HG03575 (cell line): Measurements from ENCODE around the gene FGFR2.
"Not testable (repeated sequence)": the region's sequence is repeated elsewhere in the genome, so short reads cannot be mapped to it uniquely, and the experiment has no call there.

Experiments
- ATAC-seq: cut with Tn5 transposase; IDR thresholded peaks from one replicate; pipeline ENCODE4 v1.9.1; 2021; ENCODE audit not compliant: unreplicated experiment, insufficient number of reproducible peaks, low FRiP score; ENCODE audit errors: extremely low read depth

Gene FGFR2

DNA sequence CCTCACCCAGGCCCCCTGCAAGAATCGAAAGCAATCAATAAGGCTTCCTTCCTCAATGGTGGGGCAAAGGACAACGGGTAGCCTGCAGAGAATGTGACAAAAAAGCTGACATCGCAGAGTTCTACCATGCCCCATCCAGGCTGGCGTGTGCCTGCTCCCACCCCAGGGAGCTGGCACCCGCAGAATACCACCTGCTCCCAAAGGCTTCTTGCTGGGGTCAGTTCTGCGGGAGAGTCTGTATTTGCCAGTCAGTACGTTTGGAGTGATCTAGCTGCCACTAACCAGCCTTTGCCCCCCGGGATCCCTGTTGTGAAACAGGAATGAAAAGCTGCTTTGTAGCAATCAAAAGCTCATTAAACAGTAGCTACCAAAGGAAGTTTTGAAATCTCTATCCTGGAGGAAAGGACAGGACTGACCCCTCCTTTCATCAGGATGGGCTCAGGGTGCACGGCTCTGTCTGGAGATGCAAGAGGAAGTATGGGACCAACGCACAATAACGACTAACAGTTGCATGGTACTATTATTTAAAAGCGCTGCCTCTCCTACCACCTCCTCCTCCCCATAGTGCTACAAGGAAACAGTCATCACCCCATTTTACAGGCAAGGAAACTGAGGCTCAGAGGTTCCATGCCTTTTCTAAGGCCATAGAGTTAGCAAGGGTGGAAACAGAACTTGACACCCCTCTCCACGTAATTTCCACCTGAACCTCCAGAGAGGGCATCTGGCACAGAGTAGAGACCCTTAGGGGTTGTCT is 67.0 kb downstream of the FGFR2 start:
- ATAC-seq = no peak

DNA sequence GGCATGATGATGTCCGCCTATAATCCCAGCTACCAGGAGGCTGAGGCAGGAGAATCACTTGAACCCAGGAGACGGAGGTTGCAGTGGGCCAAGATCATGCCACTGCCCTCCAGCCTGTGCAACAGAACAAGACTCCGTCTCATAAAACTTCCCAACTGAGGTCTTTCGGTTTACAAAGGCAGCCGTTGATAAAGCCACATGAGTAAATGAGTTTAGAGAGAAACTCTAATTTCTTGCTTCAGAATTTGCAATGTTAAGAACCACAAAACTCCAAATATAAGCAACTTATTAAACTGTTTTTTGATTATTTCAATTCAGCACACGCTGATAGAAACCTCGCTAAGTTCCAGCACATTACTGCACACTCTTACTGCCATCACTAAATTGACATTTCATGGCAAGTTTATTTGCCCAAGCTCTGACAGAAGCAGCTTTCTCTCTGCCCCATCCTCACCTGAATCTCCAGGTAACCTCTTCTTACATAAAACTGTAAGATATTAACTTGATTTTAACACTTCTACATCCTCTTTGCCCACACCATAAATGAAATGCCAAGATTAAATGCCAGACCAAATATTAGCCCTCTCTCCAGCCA is 67.7 kb downstream of the FGFR2 start:
- ATAC-seq = no peak

DNA sequence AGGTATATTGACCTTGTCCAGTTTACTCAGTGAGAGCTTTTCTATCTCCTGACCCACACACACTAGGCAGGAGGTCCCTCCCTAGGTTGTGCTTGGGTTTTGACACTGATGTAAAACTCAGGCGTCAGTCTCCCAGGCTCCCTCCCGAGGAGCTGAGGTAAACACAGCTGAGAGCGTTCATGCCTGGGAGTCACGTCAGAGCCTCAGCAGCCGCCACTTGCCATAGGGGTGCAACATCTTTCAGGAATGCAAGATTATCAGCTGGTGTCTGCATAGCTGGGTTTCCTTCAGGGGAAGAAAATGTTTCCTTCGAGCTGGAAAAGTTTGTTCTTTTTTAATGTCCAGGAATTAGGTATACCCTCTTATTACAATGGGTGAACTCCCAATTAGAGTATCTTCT is 70.6 kb downstream of the FGFR2 start:
- ATAC-seq = no peak

DNA sequence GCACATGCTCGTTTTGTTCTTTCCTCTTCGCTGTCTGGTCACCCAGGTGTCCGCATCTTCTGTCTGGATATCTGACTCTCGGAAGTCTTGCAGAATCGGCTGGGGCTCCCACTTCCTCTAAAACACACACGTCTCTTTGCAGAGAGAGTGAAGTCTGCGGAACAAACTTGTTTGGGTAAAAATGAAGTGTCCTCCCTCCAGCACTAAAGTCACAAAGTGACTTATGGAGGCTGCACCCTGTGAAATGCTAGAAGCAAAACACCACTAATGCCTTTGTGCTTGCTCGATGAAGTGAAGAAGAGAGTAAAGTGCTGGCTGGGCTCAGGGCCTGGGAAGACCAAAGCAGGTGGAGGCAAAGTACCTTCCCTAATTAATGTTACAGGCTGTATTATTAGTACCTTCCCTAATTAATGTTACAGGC is 71.4 kb downstream of the FGFR2 start:
- no peak for ATAC-seq

DNA sequence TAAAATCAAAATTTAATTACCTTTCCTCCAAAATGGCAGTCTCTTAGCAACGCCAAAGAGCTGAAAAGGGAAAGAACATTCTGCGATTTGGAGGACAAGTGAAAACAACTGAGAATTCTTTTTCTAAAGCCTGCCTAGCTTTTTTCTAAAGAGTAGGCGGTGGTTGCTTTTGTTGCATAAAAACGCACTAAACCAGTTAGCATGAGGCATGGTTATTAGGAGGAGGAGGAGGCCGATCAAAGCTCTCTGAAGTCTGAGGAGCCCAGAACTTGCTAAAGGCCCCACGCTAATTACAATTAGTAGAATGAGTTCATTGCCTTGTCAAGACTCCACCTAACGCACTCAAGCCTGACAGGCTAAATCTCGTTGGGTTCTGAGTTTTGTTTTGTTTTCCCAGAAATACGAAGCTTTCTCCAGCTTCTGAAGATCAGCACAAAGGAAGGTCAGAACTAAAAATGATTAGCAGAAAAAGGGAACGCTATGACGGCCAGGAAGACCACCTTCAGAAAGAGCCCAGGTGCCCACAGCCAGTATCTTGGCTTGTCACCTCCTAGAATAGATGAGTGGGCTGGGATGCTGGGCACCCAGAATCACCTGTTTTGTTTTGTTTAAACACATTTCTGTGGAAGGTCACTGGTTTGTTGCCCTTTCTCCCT is 72.0 kb downstream of the FGFR2 start:
- ATAC-seq = no peak

DNA sequence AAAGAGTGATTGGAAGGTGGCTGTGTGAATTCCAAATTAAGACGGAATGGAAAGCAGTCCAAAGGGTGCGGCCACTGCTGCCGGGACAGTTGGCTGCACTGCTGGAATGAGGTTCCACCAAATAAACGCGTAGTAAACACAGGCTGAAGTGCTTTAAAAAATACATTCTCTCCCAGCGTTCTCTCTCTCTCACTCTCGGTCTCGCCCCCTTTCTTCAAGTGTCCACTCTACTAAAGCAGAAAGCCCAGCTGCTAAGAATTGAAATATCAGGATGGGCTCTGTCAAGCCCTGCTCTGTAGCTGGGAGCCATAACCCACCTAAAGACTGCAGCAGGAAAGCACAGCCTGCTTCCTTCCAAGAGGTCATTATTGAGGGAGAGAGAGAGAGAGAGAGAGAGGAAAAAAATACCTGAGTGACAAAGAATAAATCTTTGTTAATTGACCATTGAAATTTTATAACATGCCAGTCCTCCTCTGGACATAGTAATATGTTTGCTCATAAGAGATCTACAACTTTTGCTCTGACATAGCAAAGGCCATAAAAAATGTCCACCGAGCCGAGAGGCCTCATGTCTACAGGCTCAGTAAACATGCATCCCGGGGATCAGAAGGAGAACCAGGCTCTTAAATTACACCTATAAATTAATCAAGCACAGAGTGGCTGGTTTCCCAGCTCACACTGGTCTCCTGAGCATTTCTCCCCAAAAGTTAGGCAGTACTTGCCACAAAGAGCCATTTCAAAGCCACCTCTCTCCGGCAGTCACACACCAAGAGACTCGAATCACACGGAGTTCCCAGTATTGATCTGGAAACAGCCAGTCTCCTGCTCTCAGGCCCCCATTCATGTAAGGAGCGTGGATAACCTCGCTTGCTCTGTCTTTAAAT is 72.8 kb downstream of the FGFR2 start:
- ATAC-seq = no peak

DNA sequence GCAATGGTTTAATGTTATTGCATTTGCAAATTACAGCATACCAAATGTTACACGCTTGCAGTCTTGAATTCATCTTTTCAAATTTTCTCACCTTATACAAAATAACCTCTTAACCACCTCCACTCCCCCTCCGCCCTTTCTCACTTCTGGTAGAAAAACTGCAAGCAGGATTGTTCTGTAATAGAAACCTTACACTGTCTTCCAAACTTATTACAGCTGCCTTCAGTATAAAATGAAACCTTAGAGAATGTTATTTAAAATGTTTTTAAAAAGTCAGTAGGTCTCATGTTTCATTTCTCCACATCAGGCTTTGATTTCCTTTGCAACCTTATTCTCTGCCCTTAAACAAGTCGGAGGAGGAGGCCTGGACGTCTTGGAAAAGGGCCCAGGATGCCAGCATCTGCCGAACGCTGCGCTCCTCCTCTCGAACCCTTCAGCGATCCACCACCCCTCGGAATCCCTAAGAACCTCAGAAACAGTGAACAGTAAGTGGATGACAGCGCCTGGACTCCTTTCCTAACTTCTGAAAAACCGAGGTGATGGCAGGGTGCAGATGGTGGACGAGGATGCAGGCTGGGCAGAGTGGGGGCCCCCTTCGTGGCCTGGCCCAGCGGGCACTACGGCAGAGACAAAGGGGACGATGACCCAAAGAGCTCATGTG is 74.0 kb downstream of the FGFR2 start:
- ATAC-seq = no peak

DNA sequence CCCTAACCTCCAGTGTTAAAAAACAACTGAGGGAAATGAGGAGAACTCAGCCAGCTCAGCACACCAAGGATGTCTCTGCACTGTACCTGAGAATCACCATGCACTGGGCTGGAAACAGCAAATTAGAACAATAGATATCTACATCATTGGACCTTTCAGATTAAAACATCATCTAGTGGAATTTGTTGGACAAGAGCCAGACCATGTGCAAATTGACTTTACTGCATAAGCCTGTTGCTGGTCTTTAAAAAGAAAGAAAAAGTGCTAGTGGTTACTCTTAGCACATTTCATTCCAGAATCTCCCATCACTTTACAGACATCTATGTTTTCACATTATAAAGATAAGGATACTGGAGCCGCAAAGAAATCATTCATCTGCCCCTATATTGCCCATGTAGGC is 75.4 kb downstream of the FGFR2 start:
- ATAC-seq = no peak

DNA sequence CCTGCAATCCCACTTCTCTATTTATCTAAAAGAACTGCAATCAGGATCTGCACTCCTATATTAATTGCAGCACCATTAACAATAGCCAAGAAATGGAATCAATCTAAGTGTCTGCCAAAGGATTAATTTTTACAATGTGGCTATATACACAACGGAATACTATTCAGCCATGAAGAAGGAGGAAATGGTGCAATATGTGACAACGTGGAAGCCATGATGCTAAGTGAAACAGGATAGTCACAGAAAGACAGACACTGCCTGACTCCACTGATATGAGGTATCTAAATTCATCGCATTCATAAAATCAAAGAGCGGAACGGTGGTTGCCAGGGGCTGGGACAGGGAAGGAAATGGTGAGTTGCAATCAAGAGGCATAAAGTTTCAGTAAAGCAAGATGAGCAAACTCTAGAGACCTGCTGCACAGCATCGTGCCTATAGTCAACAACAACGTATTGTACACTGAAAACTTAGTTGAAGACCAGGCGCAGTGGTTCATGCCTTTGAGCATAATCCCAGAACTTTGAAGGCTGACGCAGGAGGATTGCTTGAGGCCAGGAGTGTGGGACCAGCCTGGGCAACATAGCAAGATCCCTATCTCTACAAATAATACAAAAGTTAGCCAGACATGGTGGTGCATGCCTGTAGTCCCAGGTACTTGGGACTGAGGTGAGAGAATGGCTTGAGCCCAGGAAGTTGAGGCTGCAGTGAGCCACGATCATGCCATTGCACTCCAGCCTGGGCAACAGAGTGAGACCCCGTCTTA is 76.3 kb downstream of the FGFR2 start:
- no peak for ATAC-seq

DNA sequence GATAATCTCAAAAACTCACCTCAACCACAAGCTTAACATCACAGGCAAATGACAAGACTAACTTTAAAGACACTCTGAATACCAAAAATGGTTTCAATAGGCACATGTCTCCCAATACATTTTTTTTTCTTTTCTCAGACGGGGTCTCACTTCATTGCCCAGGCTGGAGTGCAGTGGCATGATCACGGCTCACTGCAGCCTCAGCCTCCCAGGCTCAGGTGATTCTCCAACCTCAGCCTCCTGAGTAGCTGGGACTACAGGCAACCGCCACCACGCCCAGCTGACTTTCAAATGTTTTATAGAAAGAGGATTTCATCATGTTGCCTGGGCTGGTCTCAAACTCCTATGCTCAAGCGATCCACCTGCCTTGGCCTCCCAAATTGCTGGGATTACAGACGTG is 77.7 kb downstream of the FGFR2 start:
- ATAC-seq = not testable (repeated sequence)

DNA sequence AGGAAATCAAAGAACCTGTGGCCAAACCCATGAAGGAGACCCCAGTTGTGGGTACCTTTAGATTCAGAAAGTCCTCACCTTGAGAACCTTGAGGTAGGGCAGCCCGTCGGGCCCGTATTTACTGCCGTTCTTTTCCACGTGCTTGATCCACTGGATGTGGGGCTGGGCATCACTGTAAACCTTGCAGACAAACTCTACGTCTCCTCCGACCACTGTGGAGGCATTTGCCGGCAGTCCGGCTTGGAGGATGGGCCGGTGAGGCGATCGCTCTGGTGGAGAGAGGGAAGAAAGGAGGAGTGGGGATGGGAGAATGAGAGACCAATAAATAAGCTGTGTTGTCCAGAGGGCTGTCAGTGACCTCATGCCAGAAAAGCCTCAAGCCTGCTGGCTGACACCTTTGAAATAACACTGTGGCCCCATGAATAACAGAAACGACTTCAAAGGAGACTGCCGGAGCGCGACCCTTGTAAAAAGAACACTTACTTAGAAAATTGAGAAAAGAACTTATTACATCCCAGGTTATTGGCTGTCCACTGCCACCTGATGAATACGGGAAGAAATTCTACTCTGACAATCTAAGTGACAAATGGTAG is 78.2 kb downstream of the FGFR2 start:
- ATAC-seq = no peak

DNA sequence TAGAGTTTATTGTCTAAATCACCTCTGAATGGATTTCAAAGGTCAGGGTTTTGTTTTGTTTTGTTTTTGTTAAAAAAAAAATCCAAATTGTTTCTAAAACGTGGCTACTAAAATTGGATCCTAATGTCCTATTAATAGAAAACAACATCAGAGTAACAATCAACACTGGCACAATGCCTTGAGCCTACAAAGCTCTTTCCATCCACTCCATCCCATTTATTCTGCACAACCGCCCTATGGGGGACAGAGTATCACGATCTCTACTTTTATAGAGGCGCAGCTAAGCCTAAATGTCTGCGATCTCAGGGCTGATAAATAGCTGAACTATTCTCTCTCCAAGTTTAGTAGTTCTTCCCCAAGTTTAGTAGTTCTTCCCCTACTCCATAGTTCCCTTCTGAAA is 78.8 kb downstream of the FGFR2 start:
- ATAC-seq = no peak

DNA sequence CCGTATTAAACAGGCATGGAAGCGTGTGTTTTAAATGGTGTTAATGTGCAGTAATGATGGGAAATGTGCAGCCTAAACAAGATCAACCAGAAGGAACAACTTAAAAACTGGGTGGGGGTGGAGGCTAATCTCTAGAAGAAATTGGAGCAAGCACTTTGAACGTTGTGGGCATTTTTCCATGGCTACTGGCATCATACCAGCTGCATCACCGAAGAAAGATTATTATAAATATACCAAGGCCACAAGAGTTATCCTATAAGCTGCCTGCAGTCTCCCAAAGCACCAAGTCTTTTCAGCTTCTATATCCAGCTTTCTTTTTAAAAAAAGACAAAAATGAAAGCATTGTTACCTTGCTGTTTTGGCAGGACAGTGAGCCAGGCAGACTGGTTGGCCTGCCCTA is 79.9 kb downstream of the FGFR2 start:
- ATAC-seq = no peak

DNA sequence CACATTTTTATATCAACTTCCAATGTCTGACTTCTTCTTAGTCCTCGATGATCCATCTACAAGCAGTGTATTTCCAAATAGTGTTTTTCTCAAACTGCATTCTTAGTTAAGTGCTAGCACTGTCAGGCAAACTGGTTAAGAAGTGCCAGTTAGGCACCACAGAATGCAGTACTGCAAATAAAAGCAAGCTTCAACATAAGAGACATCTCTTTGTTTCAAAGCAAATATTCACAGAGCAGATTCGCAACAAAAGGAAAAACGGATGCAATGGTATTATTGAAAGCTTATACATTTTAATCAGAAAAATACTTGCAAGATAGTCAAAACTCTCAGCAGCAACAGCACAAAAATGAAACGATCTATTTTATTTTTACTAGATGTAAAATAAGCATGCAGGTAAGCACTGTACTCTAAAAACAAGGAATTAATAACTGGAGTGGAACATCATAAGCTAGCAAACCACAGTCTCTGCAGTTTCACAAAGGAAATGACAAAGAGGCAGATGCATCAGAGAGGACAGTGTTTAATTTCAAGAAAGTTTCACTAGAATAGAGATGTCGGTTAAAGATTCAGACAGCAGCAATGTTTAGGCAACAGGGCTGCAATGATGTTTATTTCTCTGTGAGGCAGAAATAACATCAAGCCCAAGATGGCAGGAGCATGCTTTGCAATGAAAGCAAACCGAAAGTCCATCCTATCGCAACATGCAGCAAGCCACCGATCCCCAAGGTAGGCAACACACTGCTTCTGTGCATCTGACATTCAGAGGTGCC is 82.0 kb downstream of the FGFR2 start:
- ATAC-seq = peak; percentile 47

DNA sequence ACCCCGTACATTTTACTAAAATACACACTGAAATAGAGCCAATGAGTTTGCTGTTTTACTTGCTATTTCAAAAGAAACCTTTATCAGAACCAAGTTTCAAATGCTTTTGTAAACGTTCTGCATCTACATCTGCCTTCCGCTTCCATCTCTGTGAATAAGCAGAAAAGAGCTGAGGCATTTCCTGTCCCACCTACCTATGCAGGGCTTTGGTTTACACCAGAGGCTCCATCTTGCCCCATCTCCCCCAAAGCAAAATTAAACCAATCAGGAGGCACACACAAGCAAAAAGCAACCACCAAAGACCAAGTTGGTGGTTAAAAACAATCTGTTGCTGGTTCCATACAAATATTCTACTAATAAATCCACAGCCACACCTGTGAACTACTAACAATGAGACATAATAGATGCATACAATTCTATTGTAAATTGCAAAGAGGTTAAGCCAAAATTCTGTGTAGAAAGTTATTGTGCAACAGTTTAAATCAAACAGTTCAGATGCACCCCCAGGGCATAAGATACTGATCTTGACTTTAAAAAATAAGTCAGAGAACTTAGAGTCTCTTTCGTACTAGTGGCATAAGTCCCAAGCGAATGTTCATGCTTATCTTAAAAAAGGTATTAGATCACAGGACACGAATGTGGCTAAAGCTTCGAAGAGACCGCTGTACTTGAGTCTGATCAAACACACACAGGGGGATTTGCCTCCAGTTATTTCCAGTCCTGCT is 83.9 kb downstream of the FGFR2 start:
- ATAC-seq = no peak

DNA sequence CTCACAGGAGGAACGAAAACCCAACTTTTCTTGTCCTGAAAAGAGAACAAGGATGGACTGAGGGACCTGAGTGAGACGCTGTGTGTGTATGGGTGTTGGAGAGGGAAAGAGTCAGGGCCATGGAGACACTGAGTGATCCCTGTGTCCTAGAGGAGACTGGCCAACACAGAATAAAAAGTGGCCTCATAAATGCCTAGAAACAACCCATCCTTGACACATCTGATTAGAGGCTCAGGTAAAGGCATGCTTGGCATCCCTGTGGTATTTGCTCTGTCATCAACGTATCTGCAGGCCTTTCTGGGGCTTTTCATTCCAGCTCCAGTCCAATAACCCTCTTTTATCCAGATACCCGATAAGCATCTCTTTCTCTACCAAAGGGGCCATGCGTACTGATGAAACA is 86.3 kb downstream of the FGFR2 start:
- ATAC-seq = no peak

DNA sequence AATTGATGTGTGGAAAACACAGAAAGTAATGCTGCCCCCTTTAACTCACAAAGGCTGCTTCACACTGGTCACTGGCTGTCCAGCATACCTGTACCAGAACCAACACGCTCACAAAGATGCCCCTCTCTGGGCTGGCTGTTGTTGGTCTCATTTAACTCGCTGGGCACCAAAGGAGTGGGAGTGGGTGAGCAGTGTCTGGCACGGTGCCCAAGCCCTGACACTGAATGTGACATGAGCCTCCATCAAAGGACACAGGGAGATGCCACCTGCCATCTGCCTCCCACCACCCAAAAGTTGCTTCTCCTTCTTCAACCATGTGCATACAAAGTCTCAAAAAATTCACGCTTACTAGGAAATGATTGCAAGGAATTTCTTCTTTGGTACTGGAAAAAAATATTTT is 86.8 kb downstream of the FGFR2 start:
- ATAC-seq = no peak
